ENCODE results near the gene ZNF275. TPM values are rescaled to one million over a fixed set of nuclear protein-coding genes. Genes with fewer than 3 reads are reported as not detected.

Gene ZNF275
- total RNA-seq, 2 donors from 2014 or later: 16.3 to 58.6 TPM

GRCh38 chrX:153392642-153393321 is 58.8 kb downstream of the ZNF275 start:
- TF ChIP-seq POLR2A (IDR thresholded peaks at IDR 0.05) (no peak), CTCF (IDR thresholded peaks at IDR 0.05) (no peak), POLR2AphosphoS5 (IDR thresholded peaks at IDR 0.05) (no peak)
- Histone ChIP-seq H3K27me3 (replicated peaks; ENCODE audit: insufficient read depth) (no peaks in the 10 kb centered on the region), H3K36me3 (no peaks in the 10 kb centered on the region), H3K4me1 (replicated peaks) (no peaks in the 10 kb centered on the region), H3K27ac (no peak overlapping the region), H3K4me3 (no peak overlapping the region), H3K9me3 (no peaks in the 10 kb centered on the region)
- no peak for DNase-seq (ENCODE audit: low spot score)
- 94% methylated on average over 13 of the region's 16 CpGs for WGBS
- intact Hi-C loops (cut with DNase I): no loop called here

DNA sequence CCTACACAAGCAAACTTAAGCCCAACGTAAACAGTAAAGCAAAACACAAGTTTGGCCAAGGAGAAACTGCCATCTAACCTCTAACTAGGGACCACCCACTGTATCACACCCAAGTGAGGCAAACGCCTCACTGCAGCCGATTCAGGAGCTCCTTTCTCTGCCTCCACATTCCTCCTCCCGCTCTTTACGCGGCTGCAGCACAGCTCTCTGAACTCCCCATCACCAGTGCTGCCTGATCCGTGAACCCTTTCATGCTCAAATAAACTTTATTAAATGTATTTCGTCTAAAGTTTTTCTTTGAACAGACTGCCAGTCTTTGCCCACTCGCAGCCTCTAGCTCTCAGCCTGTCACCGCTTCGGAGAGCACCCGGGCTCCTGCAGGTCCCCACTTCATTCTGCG is 60.7 kb downstream of the ZNF275 start:
- H3K27me3 ChIP-seq (replicated peaks; ENCODE audit: insufficient read depth): no peaks in the 10 kb centered on the region
- H3K36me3 ChIP-seq: no peaks in the 10 kb centered on the region
- intact Hi-C loops (cut with DNase I): no loop called here
- WGBS: 31% methylated on average over 6 of the region's 13 CpGs
- H3K27ac ChIP-seq: no peak overlapping the region
- no peaks in the 10 kb centered on the region for H3K9me3 ChIP-seq
- H3K4me1 ChIP-seq (replicated peaks): no peaks in the 10 kb centered on the region
- no peak overlapping the region for H3K4me3 ChIP-seq
- TF ChIP-seq POLR2AphosphoS5 (IDR thresholded peaks at IDR 0.05) (no peak), POLR2A (IDR thresholded peaks at IDR 0.05) (no peak), CTCF (IDR thresholded peaks at IDR 0.05) (no peak)
- DNase-seq (ENCODE audit: low spot score): no peak

DNA sequence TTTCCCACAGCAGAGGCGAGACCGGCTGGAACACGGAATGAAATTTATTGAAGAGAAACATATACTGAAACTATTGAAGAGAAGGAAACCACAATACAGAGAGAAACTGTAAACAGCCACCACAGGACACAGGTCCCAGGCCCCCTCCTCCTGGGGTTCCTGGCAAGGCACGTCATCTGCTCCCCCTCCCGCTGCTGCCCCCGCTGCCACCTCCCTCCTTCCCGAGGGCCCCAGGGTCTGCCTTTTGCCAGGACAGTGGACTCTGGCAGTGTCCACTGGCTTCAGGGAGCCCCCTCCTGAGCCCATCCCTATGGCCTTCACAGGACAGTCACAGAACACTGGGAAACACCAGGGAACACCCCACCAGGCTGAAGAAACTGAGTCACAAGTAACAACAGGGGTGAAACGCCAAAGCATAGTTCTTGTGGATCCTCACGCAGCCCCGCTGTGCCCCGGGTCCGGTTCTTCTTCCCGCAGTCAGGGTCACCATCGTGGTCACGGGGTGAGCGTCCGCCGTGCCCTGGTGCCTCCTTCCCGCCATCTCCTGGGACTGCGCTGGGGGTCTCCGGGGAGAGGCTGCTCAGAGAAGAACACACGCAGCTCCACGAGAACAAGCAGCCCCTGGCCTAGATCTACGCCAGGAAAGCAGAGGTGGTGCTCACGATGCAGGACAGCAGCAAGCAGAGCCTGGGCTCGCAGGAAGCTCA is 61.8 kb downstream of the ZNF275 start:
- no peak for TF ChIP-seq CTCF (IDR thresholded peaks at IDR 0.05)
- TF ChIP-seq POLR2A (IDR thresholded peaks at IDR 0.05): no peak
- TF ChIP-seq POLR2AphosphoS5 (IDR thresholded peaks at IDR 0.05): no peak
- 73% methylated on average over 5 of the region's 26 CpGs for WGBS
- Histone ChIP-seq H3K4me1 (replicated peaks) (no peaks in the 10 kb centered on the region), H3K4me3 (no peak overlapping the region), H3K27me3 (replicated peaks; ENCODE audit: insufficient read depth) (no peaks in the 10 kb centered on the region), H3K36me3 (no peaks in the 10 kb centered on the region), H3K27ac (no peak overlapping the region), H3K9me3 (no peaks in the 10 kb centered on the region)
- no peak for DNase-seq (ENCODE audit: low spot score)
- intact Hi-C loops (cut with DNase I): no loop called here

DNA sequence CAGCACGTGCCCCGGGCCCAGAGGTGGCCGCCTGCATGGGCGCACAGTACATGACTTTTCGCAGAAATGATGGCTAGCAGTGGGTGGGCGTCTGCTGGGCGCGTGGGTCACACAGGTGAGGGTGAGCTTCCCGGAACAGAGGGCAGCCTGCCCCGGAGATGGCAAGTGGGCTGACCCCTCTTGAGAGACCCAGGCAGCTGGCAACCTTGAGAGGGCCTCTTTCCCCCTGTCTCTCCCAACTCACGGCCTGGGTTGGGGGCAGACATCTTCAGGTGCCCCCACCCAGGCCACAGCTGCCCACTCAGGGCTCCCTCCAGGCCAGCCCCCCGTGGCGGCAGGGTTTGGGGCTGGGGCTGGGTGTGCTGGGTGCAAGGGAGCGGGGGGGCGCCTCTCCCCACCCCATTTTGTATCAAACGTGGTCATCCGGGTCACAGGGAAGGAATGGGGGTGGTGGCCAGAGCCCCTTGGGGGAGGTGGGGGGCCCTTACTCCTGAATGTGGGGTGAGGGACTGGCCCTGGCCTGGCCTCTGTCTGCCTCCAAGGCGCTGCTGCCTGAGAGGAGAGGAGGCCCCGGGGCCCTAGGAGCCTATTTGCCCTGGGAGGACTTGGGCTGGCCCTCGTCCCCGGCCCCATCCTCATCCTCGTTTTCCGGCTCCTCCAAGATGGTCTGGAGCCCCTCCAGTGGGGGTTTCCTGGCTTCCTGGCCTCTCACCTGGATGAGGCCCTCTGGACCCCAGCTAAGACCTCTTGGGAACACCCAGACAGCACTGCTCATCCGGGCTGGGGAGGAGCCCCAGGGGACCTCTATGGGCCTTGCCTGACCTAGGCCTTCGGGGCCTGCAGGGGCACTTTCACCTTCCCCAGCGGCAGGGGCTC is 62.6 kb downstream of the ZNF275 start:
- TF ChIP-seq POLR2AphosphoS5 (IDR thresholded peaks at IDR 0.05): no peak
- no peak for TF ChIP-seq POLR2A (IDR thresholded peaks at IDR 0.05)
- no peak for TF ChIP-seq CTCF (IDR thresholded peaks at IDR 0.05)
- 93% methylated on average over 15 of the region's 26 CpGs for WGBS
- Histone ChIP-seq H3K4me1 (replicated peaks) (no peaks in the 10 kb centered on the region), H3K9me3 (no peaks in the 10 kb centered on the region), H3K27me3 (replicated peaks; ENCODE audit: insufficient read depth) (no peaks in the 10 kb centered on the region), H3K36me3 (no peaks in the 10 kb centered on the region), H3K4me3 (no peak overlapping the region), H3K27ac (no peak overlapping the region)
- intact Hi-C loops (cut with DNase I): no loop called here
- DNase-seq (ENCODE audit: low spot score): no peak
